Testis (tissue), 3 donors: Measurements from ENCODE around the gene ADSS1. TPM values are rescaled to one million over a fixed set of nuclear protein-coding genes. Genes with fewer than 3 reads are reported as not detected.

ENCODE experiments used
- DNase-seq: peaks from one replicate; pipeline ENCODE4 v3.0.0-alpha.2; 2019
- H3K27ac ChIP-seq, 2 donors: fragments of 200-600 bp; sonication (generic); one replicate each; pipeline ENCODE4 v1.5.1; 2019
- H3K27me3 ChIP-seq: fragments of 200-600 bp; sonication (generic); one replicate; pipeline ENCODE4 v1.5.1; 2019
- H3K36me3 ChIP-seq: fragments of 200-600 bp; sonication (generic); one replicate; pipeline ENCODE4 v1.5.1; 2017; ENCODE audit warnings: low read depth; ENCODE audit errors: missing control alignments
- H3K4me1 ChIP-seq: fragments of 200-600 bp; sonication (generic); one replicate; pipeline ENCODE4 v1.5.1; 2019
- H3K4me3 ChIP-seq, 2 donors: fragments of 200-600 bp; sonication (generic); one replicate each; pipeline ENCODE4 v1.5.1; 2017 to 2019
- H3K9me3 ChIP-seq: fragments of 200-600 bp; sonication (generic); one replicate; pipeline ENCODE4 v1.5.1; 2017
- POLR2A ChIP-seq: fragments of 450-650 bp; IDR thresholded peaks from one replicate; pipeline ENCODE4 v1.6.1; 2017; ENCODE audit warnings: antibody characterized with exemption, mild to moderate bottlenecking, moderate library complexity
- WGBS, 2 donors: methylation state at CpG; one replicate each; pipeline ENCODE4 v1.1.5; 2018; 5-methylcytosine and 5-hydroxymethylcytosine counted together
- intact Hi-C: fragments of 100-400 bp; cut with DNase I; formaldehyde crosslinking; loops from one replicate; pipeline ENCODE4 v1.15.1; 2023; ENCODE audit warnings: low total_unique reads
- polyA plus RNA-seq: library from polyadenylated mRNA; stranded (reverse); fragments of 350-450 nt; fragmentation: Illumina TruSeq; extraction: RNeasy Lipid Tissue Mini Kit (QIAGEN cat#74804); gene quantifications from one replicate; pipeline ENCODE4 v1.2.3, GENCODE V29; 2014; ENCODE audit warnings: low read depth, low replicate concordance; ENCODE audit not compliant: insufficient read depth
- total RNA-seq, 2 donors: library from RNA; depleted of rRNA; stranded (reverse); fragments of >200 nt; gene quantifications; one replicate each; pipeline ENCODE4 v1.2.3, GENCODE V29; 2016
- TF ChIP-seq, protein P1 (sequence below), 3 experiments: fragments of 450-650 bp in 2 of 3; fragments of 200-600 bp in 1 of 3; sonication (generic) in 1 of 3; IDR thresholded peaks; one replicate each; pipeline ENCODE4 v1.5.1; 2016 to 2019; ENCODE audit warnings: antibody characterized with exemption in 3 of 3, mild to moderate bottlenecking in 2 of 3, moderate library complexity in 1 of 3

ADSS1 gene
- total and polyA plus RNA-seq, 3 donors from 2014 or later, result 48.7 to 79.6 (median 79.4) TPM

DNA sequence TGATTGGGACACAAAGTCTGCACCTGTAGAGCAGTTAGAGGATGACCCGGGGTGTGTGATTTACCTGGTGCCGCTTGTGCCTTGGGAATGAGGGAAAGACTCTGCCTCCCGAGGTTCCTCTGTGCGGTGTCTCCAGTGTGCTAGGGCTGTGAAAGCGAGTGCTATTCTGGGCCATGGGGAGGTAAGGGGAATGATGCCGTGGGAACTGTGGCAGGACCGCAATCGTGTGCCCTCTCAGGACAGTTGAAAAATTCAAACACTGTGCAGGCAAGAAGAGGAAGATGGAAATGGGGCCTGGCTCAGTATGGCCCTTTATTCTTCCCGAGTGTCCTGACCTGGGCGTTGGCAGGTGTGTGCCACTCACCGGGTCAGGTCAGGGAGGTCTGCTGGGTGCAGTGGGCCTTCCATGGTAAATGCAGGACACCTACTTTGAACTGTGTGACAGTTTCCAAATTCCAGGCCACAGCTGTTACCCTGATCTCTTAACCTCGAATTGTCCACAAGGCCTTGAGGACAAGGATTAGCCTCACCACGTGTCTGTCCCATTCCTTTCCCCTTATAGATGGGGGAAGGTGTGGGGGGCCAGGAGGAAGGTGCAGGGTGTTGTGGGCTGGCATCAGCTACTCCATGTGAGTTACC is 30.3 kb downstream of the ADSS1 start:
- TF ChIP-seq, protein P1, sequence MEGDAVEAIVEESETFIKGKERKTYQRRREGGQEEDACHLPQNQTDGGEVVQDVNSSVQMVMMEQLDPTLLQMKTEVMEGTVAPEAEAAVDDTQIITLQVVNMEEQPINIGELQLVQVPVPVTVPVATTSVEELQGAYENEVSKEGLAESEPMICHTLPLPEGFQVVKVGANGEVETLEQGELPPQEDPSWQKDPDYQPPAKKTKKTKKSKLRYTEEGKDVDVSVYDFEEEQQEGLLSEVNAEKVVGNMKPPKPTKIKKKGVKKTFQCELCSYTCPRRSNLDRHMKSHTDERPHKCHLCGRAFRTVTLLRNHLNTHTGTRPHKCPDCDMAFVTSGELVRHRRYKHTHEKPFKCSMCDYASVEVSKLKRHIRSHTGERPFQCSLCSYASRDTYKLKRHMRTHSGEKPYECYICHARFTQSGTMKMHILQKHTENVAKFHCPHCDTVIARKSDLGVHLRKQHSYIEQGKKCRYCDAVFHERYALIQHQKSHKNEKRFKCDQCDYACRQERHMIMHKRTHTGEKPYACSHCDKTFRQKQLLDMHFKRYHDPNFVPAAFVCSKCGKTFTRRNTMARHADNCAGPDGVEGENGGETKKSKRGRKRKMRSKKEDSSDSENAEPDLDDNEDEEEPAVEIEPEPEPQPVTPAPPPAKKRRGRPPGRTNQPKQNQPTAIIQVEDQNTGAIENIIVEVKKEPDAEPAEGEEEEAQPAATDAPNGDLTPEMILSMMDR (IDR thresholded peaks at IDR 0.05), result no peak
- no peak for TF ChIP-seq POLR2A
- Histone ChIP-seq H3K9me3 (no peaks in the 10 kb centered on the region), H3K36me3 (no peaks in the 10 kb centered on the region), H3K4me3 (peak overlapping the region; percentile 97 to 100), H3K27me3 (no peaks in the 10 kb centered on the region), H3K4me1 (peaks cover 23% of the 10 kb centered on the region), H3K27ac (no peak overlapping the region)
- no peak for DNase-seq
- 24 to 49% methylated on average over 12 to 13 of the region's 13 CpGs for WGBS, 2 donors
- intact Hi-C loops, result no loop called here

DNA sequence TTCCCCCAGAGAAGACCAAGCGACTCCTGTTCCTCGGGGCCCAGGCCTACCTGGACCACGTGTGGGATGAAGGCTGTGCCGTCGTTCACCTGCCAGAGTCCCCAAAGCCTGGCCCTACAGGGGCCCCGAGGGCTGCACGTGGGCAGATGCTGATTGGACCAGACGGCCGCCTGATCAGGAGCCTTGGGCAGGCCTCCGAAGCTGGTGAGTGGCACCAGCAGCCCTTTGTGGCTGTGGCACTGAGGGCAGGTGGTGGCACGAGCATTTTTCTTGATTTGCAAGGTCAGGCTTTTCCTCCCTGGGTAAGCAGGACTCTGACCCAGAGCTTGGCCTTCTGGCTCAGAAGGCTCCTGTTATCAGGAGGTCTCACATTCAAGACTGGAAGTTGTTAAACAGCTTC is 31.6 kb downstream of the ADSS1 start:
- Histone ChIP-seq H3K27me3 (no peaks in the 10 kb centered on the region), H3K4me1 (peaks cover 19% of the 10 kb centered on the region), H3K36me3 (no peaks in the 10 kb centered on the region), H3K4me3 (no peak overlapping the region), H3K9me3 (no peaks in the 10 kb centered on the region), H3K27ac (no peak overlapping the region)
- no peak for TF ChIP-seq POLR2A
- TF ChIP-seq, protein P1 (IDR thresholded peaks at IDR 0.05), result no peak
- intact Hi-C loops, result no loop called here
- 75 to 84% methylated on average over 9 to 11 of the region's 11 CpGs for WGBS, 2 donors
- no peak for DNase-seq

DNA sequence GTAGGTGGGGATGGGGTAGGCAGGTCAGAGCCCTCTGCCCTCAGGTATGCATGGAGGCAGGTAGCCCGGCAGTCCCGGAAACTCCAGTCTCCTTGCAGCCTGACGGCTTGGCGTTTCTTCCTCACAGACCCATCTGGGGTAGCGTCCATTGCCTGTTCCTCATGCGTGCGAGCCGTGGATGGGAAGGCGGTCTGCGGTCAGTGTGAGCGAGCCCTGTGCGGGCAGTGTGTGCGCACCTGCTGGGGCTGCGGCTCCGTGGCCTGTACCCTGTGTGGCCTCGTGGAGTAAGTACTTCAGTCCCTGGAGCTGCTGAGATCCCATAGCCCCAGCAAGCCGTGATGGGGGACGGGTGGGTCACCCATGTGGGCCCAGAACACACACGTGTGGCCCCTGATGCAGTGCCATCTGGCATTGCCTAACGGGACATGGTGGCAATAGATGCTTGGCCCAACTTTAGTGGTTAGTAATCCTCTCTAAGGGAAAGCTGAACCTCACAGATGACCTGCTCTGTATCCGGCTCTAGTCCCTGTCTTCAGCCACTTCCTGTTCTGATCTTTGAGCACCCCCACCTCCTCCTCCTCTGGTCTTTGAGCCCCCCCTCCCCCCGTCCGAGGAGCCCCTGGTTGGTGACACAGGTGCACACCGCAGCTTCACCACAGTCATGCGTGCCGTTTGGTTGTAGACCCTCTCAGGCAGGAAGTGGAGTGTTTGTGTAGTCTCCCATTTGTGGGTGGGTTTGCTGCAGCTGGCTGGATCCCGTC is 32.6 kb downstream of the ADSS1 start:
- 68 to 85% methylated on average over 4 to 27 of the region's 27 CpGs for WGBS, 2 donors
- no peak overlapping the region for H3K4me3 ChIP-seq
- H3K27me3 ChIP-seq, result no peaks in the 10 kb centered on the region
- no peaks in the 10 kb centered on the region for H3K36me3 ChIP-seq
- intact Hi-C loops, result no loop called here
- peaks cover 19% of the 10 kb centered on the region for H3K4me1 ChIP-seq
- TF ChIP-seq, protein P1 (IDR thresholded peaks at IDR 0.05), result no peak
- no peak for TF ChIP-seq POLR2A
- H3K27ac ChIP-seq, result no peak overlapping the region
- no peaks in the 10 kb centered on the region for H3K9me3 ChIP-seq
- no peak for DNase-seq

DNA sequence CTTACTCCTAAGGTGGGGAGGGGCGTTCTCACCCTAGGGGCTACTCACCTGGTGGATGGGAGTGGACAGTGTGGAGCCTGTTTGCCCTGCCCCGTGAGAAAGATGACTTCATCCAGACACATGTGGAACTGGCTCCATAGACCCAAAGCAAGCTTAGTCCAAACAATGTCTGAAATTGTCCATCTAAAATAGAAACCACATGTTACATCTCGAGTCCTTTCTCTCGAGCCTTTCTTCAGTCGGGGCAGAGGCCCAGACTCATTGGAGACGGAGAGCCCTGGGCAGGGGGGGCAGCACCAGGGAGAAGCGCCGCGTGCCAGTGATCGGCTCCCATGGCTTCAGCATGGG is 33.2 kb downstream of the ADSS1 start:
- Histone ChIP-seq H3K27ac (no peak overlapping the region), H3K27me3 (no peaks in the 10 kb centered on the region), H3K36me3 (no peaks in the 10 kb centered on the region), H3K4me1 (peaks cover 17% of the 10 kb centered on the region), H3K9me3 (no peaks in the 10 kb centered on the region), H3K4me3 (no peak overlapping the region)
- TF ChIP-seq, protein P1 (IDR thresholded peaks at IDR 0.05), result no peak
- TF ChIP-seq POLR2A, result no peak
- no peak for DNase-seq
- intact Hi-C loops, result no loop called here
- WGBS, 2 donors, result 89% methylated on average over 10 of the region's 10 CpGs
